ENCODE results near the gene PSME2.

Gene PSME2

GRCh38 chr14:24151404-24152080 is 5.1 kb upstream of the PSME2 start:
- ATAC-seq, result no peak

GRCh38 chr14:24150993-24151392 is 4.6 kb upstream of the PSME2 start:
- ATAC-seq (no peak), DNase-seq (no peak)

More at GRCh38 chr14:24151404-24152080, 5.1 kb upstream of the PSME2 start:
- no peak for DNase-seq

- DNase-seq (no peak), ATAC-seq (no peak)
Measured at GRCh38 chr14:24150567-24150966, 4.2 kb upstream of the PSME2 start.

- DNase-seq (no peak), ATAC-seq (no peak)
Measured at GRCh38 chr14:24150061-24150460, 3.7 kb upstream of the PSME2 start.

- ATAC-seq, result no peak
- no peak for DNase-seq
Measured at GRCh38 chr14:24149302-24149969, 3.0 kb upstream of the PSME2 start.

- DNase-seq, result no peak
Measured at GRCh38 chr14:24147761-24148428, 1.5 kb upstream of the PSME2 start.

GRCh38 chr14:24146978-24147760 is 759 bp upstream of the PSME2 start, which contains the start of gene RNF31:
Gene RNF31 (plus strand): TSS chr14:24147498. CDS start chr14:24147699, 201 bp downstream.
- ATAC-seq (peak; percentile 88), DNase-seq (peak; percentile 98)

More at GRCh38 chr14:24147761-24148428, 1.5 kb upstream of the PSME2 start:
- no peak for ATAC-seq

- DNase-seq (no peak), ATAC-seq (no peak)
Measured at GRCh38 chr14:24145690-24146452, 539 bp downstream of the PSME2 start.

- ATAC-seq, result no peak
- DNase-seq, result no peak
Measured at GRCh38 chr14:24145219-24145618, 1.2 kb downstream of the PSME2 start.

- ATAC-seq (no peak), DNase-seq (no peak)
Measured at GRCh38 chr14:24144451-24144850, 2.0 kb downstream of the PSME2 start.

GRCh38 chr14:24143511-24143910 is 2.9 kb downstream of the PSME2 start:
- ATAC-seq, result no peak
- DNase-seq, result no peak

- peak; percentile 89 for ATAC-seq
- DNase-seq, result peak; percentile 99
Measured at GRCh38 chr14:24141097-24141880, 5.1 kb downstream of the PSME2 start, which contains the start of gene EMC9. Gene EMC9 (minus strand): TSS chr14:24141591. CDS start chr14:24141304, 287 bp downstream.

- no peak for ATAC-seq
Measured at GRCh38 chr14:24139272-24139934, 7.0 kb downstream of the PSME2 start.

GRCh38 chr14:24138396-24139271 is 7.8 kb downstream of the PSME2 start:
- ATAC-seq, result no peak
- no peak for DNase-seq

More at GRCh38 chr14:24139272-24139934, 7.0 kb downstream of the PSME2 start:
- DNase-seq, result peak; percentile 44

GRCh38 chr14:24137529-24138395 is 8.6 kb downstream of the PSME2 start:
- DNase-seq, result no peak
- ATAC-seq, result no peak

- DNase-seq, result no peak
- no peak for ATAC-seq
Measured at GRCh38 chr14:24136684-24137528, 9.5 kb downstream of the PSME2 start.
